ENCODE results near the gene DOCK8. TPM values are rescaled to one million over a fixed set of nuclear protein-coding genes. Genes with fewer than 3 reads are reported as not detected.

Gene DOCK8
- total and polyA plus RNA-seq, 2 experiments from 2014 or later, result 0.94 to 1.2 TPM

- TF ChIP-seq REST (IDR thresholded peaks at IDR 0.05; ENCODE audit: unreplicated experiment) (no peak), ZNF462 (CRISPR knock-in tag; IDR thresholded peaks at IDR 0.05) (no peak), CREB1 (CRISPR knock-in tag; IDR thresholded peaks at IDR 0.05; ENCODE audit: low read depth) (no peak), STAT1 (IDR thresholded peaks at IDR 0.05; ENCODE audit: unreplicated experiment) (no peak)
- H3K36me3 ChIP-seq (ENCODE audit: insufficient read depth), result no peaks in the 10 kb centered on the region
- ATAC-seq, result no peak
Observed at GRCh38 chr9:264231-264630, 49.6 kb downstream of the DOCK8 start.

More at GRCh38 chr9:264231-264630, 49.6 kb downstream of the DOCK8 start:
- no peak overlapping the region for H3K4me3 ChIP-seq
- Mint-ChIP-seq H3K27ac (no peak overlapping the region), H3K9me3 (no peaks in the 10 kb centered on the region), H3K27me3 (ENCODE audit: insufficient read depth, low read depth, poor library complexity) (no peaks in the 10 kb centered on the region), H3K4me1 (no peaks in the 10 kb centered on the region), H3K36me3 (ENCODE audit: low read depth) (no peaks in the 10 kb centered on the region), H3K4me3 (no peak overlapping the region)
- no peak overlapping the region for H2AFZ ChIP-seq
- peaks cover 3% of the 10 kb centered on the region; the same call in 1 of the 2 replicates for H3K4me1 ChIP-seq (ENCODE audit: insufficient read depth)
- H4K20me1 ChIP-seq (replicated peaks; ENCODE audit: insufficient read depth), result no peaks in the 10 kb centered on the region
- H3F3A ChIP-seq (replicated peaks; ENCODE audit: low read depth), result no peaks in the 10 kb centered on the region
- H3K79me2 ChIP-seq (replicated peaks; ENCODE audit: insufficient read depth), result no peaks in the 10 kb centered on the region
- DNase-seq (ENCODE audit: low spot score), result no peak
- H3K4me2 ChIP-seq, result no peak overlapping the region
- no peak overlapping the region for H3K27ac ChIP-seq (ENCODE audit: low read depth)
- H3K27me3 ChIP-seq (ENCODE audit: insufficient read depth), result no peaks in the 10 kb centered on the region
- no peaks in the 10 kb centered on the region; the same call in 1 of the 2 replicates for H3K9me2 ChIP-seq (ENCODE audit: insufficient read depth)

Measured in GM23338 (cell line).